Measurements from ENCODE around the gene HCK.
A peak's percentile ranks its signal among the peaks of the same experiment; 100 is the strongest.
"Not testable (repeated sequence)": the region's sequence is repeated elsewhere in the genome, so short reads cannot be mapped to it uniquely, and the experiment has no call there.

Gene HCK

GRCh38 chr20:32108814-32109391 is 56.9 kb downstream of the HCK start:
- no peak for DNase-seq (ENCODE audit: low read depth)

- peak; percentile 82 for DNase-seq (ENCODE audit: low read depth)
These were observed 57.5 kb downstream of the HCK start, which contains the start of gene TM9SF4 for GRCh38 chr20:32109392-32110172. TSS of gene TM9SF4 (plus strand) at chr20:32109714. CDS start at chr20:32109741, 27 bp downstream.

GRCh38 chr20:32110173-32110704 is 58.2 kb downstream of the HCK start:
- no peak for DNase-seq (ENCODE audit: low read depth)

GRCh38 chr20:32110727-32111126 is 58.7 kb downstream of the HCK start:
- no peak for DNase-seq (ENCODE audit: low read depth)

- DNase-seq (ENCODE audit: low read depth), result no peak
These were observed 59.2 kb downstream of the HCK start for GRCh38 chr20:32111156-32111686.

GRCh38 chr20:32111753-32112152 is 59.7 kb downstream of the HCK start:
- no peak for DNase-seq (ENCODE audit: low read depth)

GRCh38 chr20:32112841-32113240 is 60.8 kb downstream of the HCK start:
- DNase-seq (ENCODE audit: low read depth), result no peak

GRCh38 chr20:32113591-32114260 is 61.7 kb downstream of the HCK start:
- no peak for DNase-seq (ENCODE audit: low read depth)

- DNase-seq (ENCODE audit: low read depth), result no peak
These were observed 62.4 kb downstream of the HCK start for GRCh38 chr20:32114305-32114960.

- DNase-seq (ENCODE audit: low read depth), result no peak
These were observed 63.2 kb downstream of the HCK start for GRCh38 chr20:32115211-32115767.

- DNase-seq (ENCODE audit: low read depth), result no peak
These were observed 64.1 kb downstream of the HCK start for GRCh38 chr20:32116079-32116521.

GRCh38 chr20:32116796-32117195 is 64.8 kb downstream of the HCK start:
- not testable (repeated sequence) for DNase-seq (ENCODE audit: low read depth)

- not testable (repeated sequence) for DNase-seq (ENCODE audit: low read depth)
These were observed 66.4 kb downstream of the HCK start for GRCh38 chr20:32118427-32118826.

GRCh38 chr20:32119734-32120133 is 67.7 kb downstream of the HCK start:
- no peak for DNase-seq (ENCODE audit: low read depth)

GRCh38 chr20:32121908-32122307 is 69.9 kb downstream of the HCK start:
- DNase-seq (ENCODE audit: low read depth), result not testable (repeated sequence)

GRCh38 chr20:32123088-32123487 is 71.0 kb downstream of the HCK start:
- no peak for DNase-seq (ENCODE audit: low read depth)

GRCh38 chr20:32124916-32125454 is 72.9 kb downstream of the HCK start:
- DNase-seq (ENCODE audit: low read depth), result no peak

GRCh38 chr20:32125506-32125905 is 73.5 kb downstream of the HCK start:
- no peak for DNase-seq (ENCODE audit: low read depth)

GRCh38 chr20:32126919-32127318 is 74.9 kb downstream of the HCK start:
- no peak for DNase-seq (ENCODE audit: low read depth)

GRCh38 chr20:32127347-32127746 is 75.3 kb downstream of the HCK start:
- DNase-seq (ENCODE audit: low read depth), result no peak

- no peak for DNase-seq (ENCODE audit: low read depth)
These were observed 76.1 kb downstream of the HCK start for GRCh38 chr20:32128167-32128566.
